ENCODE measurements around the gene ODAD3. TPM values are rescaled to one million over a fixed set of nuclear protein-coding genes. Genes with fewer than 3 reads are reported as not detected.

ODAD3 gene
- total RNA-seq, 1 experiment from 2014 or later = 1.9 TPM

- CTCF ChIA-PET = no interaction called here
- Histone ChIP-seq H3K27me3 (ENCODE audit: control insufficient read depth, insufficient read depth, low read length) (no peaks in the 10 kb centered on the region), H3K4me3 (ENCODE audit: low read depth in 2 of 2, low read length in 2 of 2) (no peak overlapping the region), H3K4me1 (ENCODE audit: control insufficient read depth, insufficient read depth, low read length) (no peaks in the 10 kb centered on the region), H3K27ac (ENCODE audit: low read length) (no peak overlapping the region), H3K9me3 (ENCODE audit: control insufficient read depth, insufficient read depth, low read depth, low read length) (no peaks in the 10 kb centered on the region), H3K36me3 (ENCODE audit: control insufficient read depth, insufficient read depth, low read length) (no peaks in the 10 kb centered on the region)
- DNase-seq (ENCODE audit: low read depth, low spot score) = no peak
- no TSS peak for BruUV-seq (replicated peaks)
- in situ Hi-C loops (cut with HindIII; ENCODE audit: low pct_unique_long_range_greater_than_20kb, low sequenced_read_pairs) (no loop called here), intact Hi-C loops (cut with micrococcal nuclease; ENCODE audit: unreplicated experiment) (no loop called here)
- ATAC-seq = no peak
- POLR2A ChIA-PET = no interaction called here
- TF ChIP-seq TCF7L2 (IDR thresholded peaks at IDR 0.05; ENCODE audit: low read depth, low read length) (no peak), REST (IDR thresholded peaks at IDR 0.05; ENCODE audit: insufficient read depth in 1 of 2, low read depth in 2 of 2, low read length in 1 of 2) (no peak), SIN3A (IDR thresholded peaks at IDR 0.05; ENCODE audit: borderline replicate concordance, insufficient read depth, low read depth, low read length) (no peak), POLR2AphosphoS5 (IDR thresholded peaks at IDR 0.05; ENCODE audit: low read depth, low read length) (no peak)
- TF ChIP-seq, protein P1, sequence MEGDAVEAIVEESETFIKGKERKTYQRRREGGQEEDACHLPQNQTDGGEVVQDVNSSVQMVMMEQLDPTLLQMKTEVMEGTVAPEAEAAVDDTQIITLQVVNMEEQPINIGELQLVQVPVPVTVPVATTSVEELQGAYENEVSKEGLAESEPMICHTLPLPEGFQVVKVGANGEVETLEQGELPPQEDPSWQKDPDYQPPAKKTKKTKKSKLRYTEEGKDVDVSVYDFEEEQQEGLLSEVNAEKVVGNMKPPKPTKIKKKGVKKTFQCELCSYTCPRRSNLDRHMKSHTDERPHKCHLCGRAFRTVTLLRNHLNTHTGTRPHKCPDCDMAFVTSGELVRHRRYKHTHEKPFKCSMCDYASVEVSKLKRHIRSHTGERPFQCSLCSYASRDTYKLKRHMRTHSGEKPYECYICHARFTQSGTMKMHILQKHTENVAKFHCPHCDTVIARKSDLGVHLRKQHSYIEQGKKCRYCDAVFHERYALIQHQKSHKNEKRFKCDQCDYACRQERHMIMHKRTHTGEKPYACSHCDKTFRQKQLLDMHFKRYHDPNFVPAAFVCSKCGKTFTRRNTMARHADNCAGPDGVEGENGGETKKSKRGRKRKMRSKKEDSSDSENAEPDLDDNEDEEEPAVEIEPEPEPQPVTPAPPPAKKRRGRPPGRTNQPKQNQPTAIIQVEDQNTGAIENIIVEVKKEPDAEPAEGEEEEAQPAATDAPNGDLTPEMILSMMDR (IDR thresholded peaks at IDR 0.05) = no peak
These were observed 22.9 kb upstream of the ODAD3 start for GRCh38 chr19:11457831-11458230.

DNA sequence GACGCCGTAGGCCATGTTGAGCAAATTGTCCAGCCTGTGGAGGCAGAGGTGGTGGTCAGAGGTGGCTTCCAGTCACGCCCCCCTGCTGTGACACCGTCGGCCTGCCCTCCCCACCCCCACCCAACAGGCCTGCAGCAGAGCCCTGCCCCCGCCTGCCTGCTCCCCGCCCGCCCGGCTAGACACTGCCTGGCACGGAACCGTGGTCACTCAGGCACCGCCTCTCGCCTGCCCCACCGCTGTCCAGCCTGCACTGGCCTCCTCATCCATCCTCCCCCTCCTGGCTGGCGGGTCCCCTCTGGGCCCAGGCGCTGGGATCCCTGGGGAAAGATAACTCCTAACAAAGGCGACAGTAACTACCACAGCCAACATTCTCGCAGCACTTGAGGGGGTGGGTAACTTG lies 22.2 kb upstream of the ODAD3 start:
- POLR2A ChIA-PET = no interaction called here
- TF ChIP-seq REST (IDR thresholded peaks at IDR 0.05; ENCODE audit: insufficient read depth in 1 of 2, low read depth in 2 of 2, low read length in 1 of 2) = no peak
- no peak for TF ChIP-seq SIN3A (IDR thresholded peaks at IDR 0.05; ENCODE audit: borderline replicate concordance, insufficient read depth, low read depth, low read length)
- no peak for TF ChIP-seq TCF7L2 (IDR thresholded peaks at IDR 0.05; ENCODE audit: low read depth, low read length)
- ATAC-seq (peak; percentile 43; the same call in 1 of the 2 replicates), DNase-seq (ENCODE audit: low read depth, low spot score) (no peak)
- in situ Hi-C loops (cut with HindIII; ENCODE audit: low pct_unique_long_range_greater_than_20kb, low sequenced_read_pairs) = no loop called here
- Histone ChIP-seq H3K4me1 (ENCODE audit: control insufficient read depth, insufficient read depth, low read length) (no peaks in the 10 kb centered on the region), H3K36me3 (ENCODE audit: control insufficient read depth, insufficient read depth, low read length) (no peaks in the 10 kb centered on the region), H3K4me3 (ENCODE audit: low read depth in 2 of 2, low read length in 2 of 2) (no peak overlapping the region), H3K27ac (ENCODE audit: low read length) (no peak overlapping the region), H3K27me3 (ENCODE audit: control insufficient read depth, insufficient read depth, low read length) (no peaks in the 10 kb centered on the region), H3K9me3 (ENCODE audit: control insufficient read depth, insufficient read depth, low read depth, low read length) (no peaks in the 10 kb centered on the region)
- intact Hi-C loops (cut with micrococcal nuclease; ENCODE audit: unreplicated experiment) = no loop called here
- CTCF ChIA-PET = no interaction called here
- no TSS peak for BruUV-seq (replicated peaks)
